Measurements from ENCODE around the gene IL10RB. TPM values are rescaled to one million over a fixed set of nuclear protein-coding genes. Genes with fewer than 3 reads are reported as not detected.
A peak's percentile ranks its signal among the peaks of the same experiment; 100 is the strongest.
"Not testable (repeated sequence)": the region's sequence is repeated elsewhere in the genome, so short reads cannot be mapped to it uniquely, and the experiment has no call there.

Gene IL10RB
- total RNA-seq, 1 donor from 2014 or later, result 6.8 TPM

- H3K4me1 ChIP-seq, result no peaks in the 10 kb centered on the region
- H3K9me3 ChIP-seq (replicated peaks), result peaks cover 12% of the 10 kb centered on the region
- H3K27me3 ChIP-seq (ENCODE audit: low read depth), result no peaks in the 10 kb centered on the region
- H3K27ac ChIP-seq (replicated peaks), result no peak overlapping the region
- TF ChIP-seq CTCF (IDR thresholded peaks at IDR 0.05; ENCODE audit: borderline replicate concordance), result no peak
- no peak for DNase-seq
- no peaks in the 10 kb centered on the region for H3K36me3 ChIP-seq
- intact Hi-C loops (cut with micrococcal nuclease), result no loop called here
- H3K4me3 ChIP-seq, result no peak overlapping the region
Observed at GRCh38 chr21:33315946-33316710, 50.0 kb downstream of the IL10RB start.

- intact Hi-C loops (cut with micrococcal nuclease), result no loop called here
- no peak overlapping the region for H3K4me3 ChIP-seq
- H3K36me3 ChIP-seq, result no peaks in the 10 kb centered on the region
- no peak for DNase-seq
- H3K27ac ChIP-seq (replicated peaks), result no peak overlapping the region
- H3K4me1 ChIP-seq, result no peaks in the 10 kb centered on the region
- H3K9me3 ChIP-seq (replicated peaks), result peaks cover 12% of the 10 kb centered on the region
- no peak for TF ChIP-seq CTCF (IDR thresholded peaks at IDR 0.05; ENCODE audit: borderline replicate concordance)
- H3K27me3 ChIP-seq (ENCODE audit: low read depth), result no peaks in the 10 kb centered on the region
Observed at GRCh38 chr21:33317145-33317544, 51.0 kb downstream of the IL10RB start.

- intact Hi-C loops (cut with micrococcal nuclease), result no loop called here
- Histone ChIP-seq H3K36me3 (no peaks in the 10 kb centered on the region), H3K27ac (replicated peaks) (no peak overlapping the region), H3K4me3 (no peak overlapping the region), H3K4me1 (no peaks in the 10 kb centered on the region), H3K27me3 (ENCODE audit: low read depth) (no peaks in the 10 kb centered on the region), H3K9me3 (replicated peaks) (peaks cover 12% of the 10 kb centered on the region)
- no peak for TF ChIP-seq CTCF (IDR thresholded peaks at IDR 0.05; ENCODE audit: borderline replicate concordance)
- no peak for DNase-seq
Observed at GRCh38 chr21:33317786-33318486, 51.8 kb downstream of the IL10RB start.

GRCh38 chr21:33321005-33321404 is 54.8 kb downstream of the IL10RB start:
- H3K9me3 ChIP-seq (replicated peaks); H3K36me3 ChIP-seq; DNase-seq; H3K27me3 ChIP-seq (ENCODE audit: low read depth); H3K4me3 ChIP-seq; intact Hi-C loops (cut with micrococcal nuclease); H3K27ac ChIP-seq (replicated peaks): not testable (repeated sequence)
- H3K4me1 ChIP-seq, result peaks cover 12% of the 10 kb centered on the region

- DNase-seq; intact Hi-C loops (cut with micrococcal nuclease); H3K27me3 ChIP-seq (ENCODE audit: low read depth); H3K9me3 ChIP-seq (replicated peaks); H3K36me3 ChIP-seq: not testable (repeated sequence)
- Histone ChIP-seq H3K4me3 (peak overlapping the region; percentile 78), H3K4me1 (peaks cover 38% of the 10 kb centered on the region), H3K27ac (replicated peaks) (peak overlapping the region; percentile 96)
Observed at GRCh38 chr21:33323610-33324009, 57.4 kb downstream of the IL10RB start.

- H3K4me1 ChIP-seq, result peaks cover 46% of the 10 kb centered on the region
- no peak for TF ChIP-seq CTCF (IDR thresholded peaks at IDR 0.05; ENCODE audit: borderline replicate concordance)
- no peaks in the 10 kb centered on the region for H3K36me3 ChIP-seq
- intact Hi-C loops (cut with micrococcal nuclease), result no loop called here
- peak; percentile 99 for DNase-seq
- H3K4me3 ChIP-seq, result peak within 1 kb of the TSS; percentile 78
- H3K27ac ChIP-seq (replicated peaks), result peak within 1 kb of the TSS; percentile 96
- no peaks in the 10 kb centered on the region for H3K27me3 ChIP-seq (ENCODE audit: low read depth)
- no peaks in the 10 kb centered on the region for H3K9me3 ChIP-seq (replicated peaks)
Observed at GRCh38 chr21:33324291-33325221, 58.4 kb downstream of the IL10RB start, which contains the start of gene IFNAR1. TSS of gene IFNAR1 (plus strand) at chr21:33324970. CDS start at chr21:33325056, 86 bp downstream.

Measured in left ventricle myocardium inferior (tissue), 1 donor.